GM23338 (cell line): ENCODE measurements around the gene TMEM132D. TPM values are rescaled to one million over a fixed set of nuclear protein-coding genes. Genes with fewer than 3 reads are reported as not detected.

Experiments
- ATAC-seq: fragments of 200-7000 bp; cut with Tn5 transposase; 3 replicates; pipeline ENCODE4 v1.9.1; 2020
- DNase-seq: peaks from one replicate; pipeline ENCODE4 v3.0.0-alpha.2; 2015; ENCODE audit warnings: low spot score
- H2AFZ ChIP-seq: fragments of 200-600 bp; sonication (generic); 2 replicates; pipeline ENCODE4 v1.8.0; 2016; ENCODE audit warnings: antibody characterized with exemption, mild to moderate bottlenecking, moderate library complexity
- H3F3A ChIP-seq: fragments of 200-600 bp; sonication (generic); replicated peaks from 2 replicates; pipeline ENCODE4 v1.8.0; 2017; ENCODE audit warnings: antibody characterized with exemption, mixed run types, low read depth
- H3K27ac ChIP-seq: fragments of 200-600 bp; sonication (generic); 2 replicates; pipeline ENCODE4 v1.6.1; 2016; ENCODE audit warnings: low read depth
- H3K27me3 ChIP-seq: fragments of 200-600 bp; sonication (generic); 2 replicates; pipeline ENCODE4 v1.8.0; 2016; ENCODE audit warnings: mild to moderate bottlenecking, mixed run types, moderate library complexity; ENCODE audit not compliant: insufficient read depth
- H3K36me3 ChIP-seq: fragments of 200-600 bp; sonication (generic); 2 replicates; pipeline ENCODE4 v1.8.0; 2016; ENCODE audit warnings: mild to moderate bottlenecking; ENCODE audit not compliant: insufficient read depth
- H3K4me1 ChIP-seq: fragments of 200-600 bp; sonication (generic); 2 replicates; pipeline ENCODE4 v1.8.0; 2016; ENCODE audit warnings: mild to moderate bottlenecking, moderate library complexity; ENCODE audit not compliant: insufficient read depth
- H3K4me2 ChIP-seq: fragments of 200-600 bp; sonication (generic); 2 replicates; pipeline ENCODE4 v1.7.1; 2017; ENCODE audit warnings: mixed run types
- H3K4me3 ChIP-seq: fragments of 200-600 bp; sonication (generic); 2 replicates; pipeline ENCODE4 v1.6.1; 2016; ENCODE audit warnings: mixed run types
- H3K79me2 ChIP-seq: fragments of 200-600 bp; sonication (generic); replicated peaks from 2 replicates; pipeline ENCODE4 v1.8.0; 2017; ENCODE audit warnings: mild to moderate bottlenecking; ENCODE audit not compliant: insufficient read depth
- H3K9me2 ChIP-seq: fragments of 200-600 bp; sonication (generic); 2 replicates; pipeline ENCODE4 v1.8.0; 2017; ENCODE audit not compliant: insufficient read depth
- H4K20me1 ChIP-seq: fragments of 200-600 bp; sonication (generic); replicated peaks from 2 replicates; pipeline ENCODE4 v1.8.0; 2017; ENCODE audit warnings: mild to moderate bottlenecking; ENCODE audit not compliant: insufficient read depth
- H3K27ac Mint-ChIP-seq: 2 replicates; pipeline ENCODE4 v1.8.0; 2020; ENCODE audit warnings: inconsistent platforms, mild to moderate bottlenecking, moderate library complexity, mixed read lengths
- H3K27me3 Mint-ChIP-seq: 3 replicates; pipeline ENCODE4 v1.8.0; 2022; ENCODE audit warnings: low read depth, mild to moderate bottlenecking, moderate library complexity, mixed read lengths, inconsistent platforms; ENCODE audit not compliant: insufficient read depth, poor library complexity
- H3K36me3 Mint-ChIP-seq: 3 replicates; pipeline ENCODE4 v1.8.0; 2021; ENCODE audit warnings: low read depth, mild to moderate bottlenecking, inconsistent platforms, moderate library complexity, mixed read lengths
- H3K4me1 Mint-ChIP-seq: 3 replicates; pipeline ENCODE4 v1.8.0; 2020; ENCODE audit warnings: mild to moderate bottlenecking, inconsistent platforms, mixed read lengths
- H3K4me3 Mint-ChIP-seq: 3 replicates; pipeline ENCODE4 v1.8.0; 2021; ENCODE audit warnings: moderate library complexity, mild to moderate bottlenecking, inconsistent platforms, mixed read lengths
- H3K9me3 Mint-ChIP-seq: 3 replicates; pipeline ENCODE4 v1.8.0; 2020; ENCODE audit warnings: moderate library complexity, mild to moderate bottlenecking, inconsistent platforms, mixed read lengths
- CTCF ChIP-seq, 2 experiments: fragments of 200-600 bp in 1 of 2; sonication (generic) in 1 of 2; conservative IDR thresholded peaks; 2 replicates each; pipeline versions ENCODE4 v1.5.1 to v1.6.1; 2016 to 2017; ENCODE audit warnings: antibody characterized with exemption in 2 of 2, low read depth in 2 of 2, mild to moderate bottlenecking in 2 of 2, moderate library complexity in 1 of 2
- ETS1 ChIP-seq: IDR thresholded peaks from 2 replicates; pipeline ENCODE4 v1.6.1; 2016; ENCODE audit warnings: antibody characterized with exemption
- EZH2 ChIP-seq: fragments of 200-600 bp; sonication (generic); IDR thresholded peaks from one replicate; pipeline ENCODE4 v1.8.0; 2017; ENCODE audit warnings: antibody characterized with exemption, mild to moderate bottlenecking, low read depth; ENCODE audit not compliant: unreplicated experiment
- EZH2phosphoT487 ChIP-seq: fragments of 200-600 bp; sonication (generic); IDR thresholded peaks from one replicate; pipeline ENCODE4 v1.8.1; 2018; ENCODE audit warnings: antibody characterized with exemption; ENCODE audit not compliant: unreplicated experiment
- JUNB ChIP-seq: IDR thresholded peaks from one replicate; pipeline ENCODE4 v1.6.1; 2016; ENCODE audit warnings: antibody characterized with exemption; ENCODE audit not compliant: unreplicated experiment
- NANOG ChIP-seq: IDR thresholded peaks from 2 replicates; pipeline ENCODE4 v1.6.1; 2016; ENCODE audit warnings: antibody characterized with exemption, borderline replicate concordance
- POLR2AphosphoS5 ChIP-seq: IDR thresholded peaks from 2 replicates; pipeline ENCODE4 v1.6.1; 2016; ENCODE audit warnings: antibody characterized with exemption, low read depth
- REST ChIP-seq: IDR thresholded peaks from one replicate; pipeline ENCODE4 v1.6.1; 2018; ENCODE audit warnings: antibody characterized with exemption; ENCODE audit not compliant: unreplicated experiment
- STAT1 ChIP-seq: IDR thresholded peaks from one replicate; pipeline ENCODE4 v1.6.1; 2016; ENCODE audit warnings: antibody characterized with exemption; ENCODE audit not compliant: unreplicated experiment
- ZNF114 ChIP-seq: fragments of 250-450 bp; sonication (Bioruptor Pico); IDR thresholded peaks from 2 replicates; pipeline ENCODE4 v1.5.0; 2020; ENCODE audit warnings: mild to moderate bottlenecking, moderate library complexity
- ZNF331 ChIP-seq: fragments of 250-450 bp; sonication (Bioruptor Pico); IDR thresholded peaks from 2 replicates; pipeline ENCODE4 v1.5.0; 2020; ENCODE audit warnings: low read depth, mild to moderate bottlenecking, moderate library complexity
- polyA plus RNA-seq: library from polyadenylated mRNA; unstranded; fragments of >200 nt; fragmentation: Nextera tagmentation; extraction: Ambion mirVana; gene quantifications from 2 replicates; pipeline ENCODE4 v1.2.1, GENCODE V29; 2016
- total RNA-seq: library from RNA; depleted of rRNA; stranded (reverse); fragments of >200 nt; shearing (Covaris generic); gene quantifications from 2 replicates; pipeline ENCODE4 v1.2.3, GENCODE V29; 2014

The TMEM132D gene
- total and polyA plus RNA-seq, 2 experiments from 2014 or later, result 0.44 to 5.3 TPM

DNA sequence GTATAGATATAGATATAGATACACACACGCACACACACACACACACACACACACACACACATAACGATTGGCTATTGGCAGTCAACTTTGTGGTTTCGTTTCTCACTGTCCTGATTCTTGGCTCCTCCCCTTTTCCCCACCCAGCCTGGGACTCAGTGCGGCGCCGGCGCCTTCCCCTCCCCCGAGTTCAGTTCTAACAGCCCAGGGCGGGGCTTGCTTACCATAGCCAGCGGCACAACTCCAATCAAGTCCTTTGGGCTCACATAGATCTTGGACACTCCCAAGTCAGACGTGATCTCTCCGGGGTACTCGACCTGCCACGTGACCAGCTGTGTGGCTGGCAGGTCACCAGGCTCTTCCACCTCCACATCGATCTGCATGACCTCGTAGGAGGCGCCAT is 566.4 kb downstream of the TMEM132D start:
- Mint-ChIP-seq H3K9me3 (peaks cover 96% of the 10 kb centered on the region), H3K4me3 (no peak overlapping the region), H3K27me3 (no peaks in the 10 kb centered on the region), H3K36me3 (peaks cover 22% of the 10 kb centered on the region; the same call in 2 of the 3 replicates), H3K27ac (no peak overlapping the region), H3K4me1 (no peaks in the 10 kb centered on the region)
- DNase-seq (no peak), ATAC-seq (no peak)
- Histone ChIP-seq H3K9me2 (no peaks in the 10 kb centered on the region), H3K4me3 (no peak overlapping the region), H3K4me1 (peaks cover 7% of the 10 kb centered on the region; the same call in 1 of the 2 replicates), H3K4me2 (no peak overlapping the region), H4K20me1 (no peaks in the 10 kb centered on the region), H3K27ac (no peak overlapping the region), H3K36me3 (no peaks in the 10 kb centered on the region), H3F3A (no peaks in the 10 kb centered on the region), H3K79me2 (no peaks in the 10 kb centered on the region), H2AFZ (no peak overlapping the region), H3K27me3 (no peaks in the 10 kb centered on the region)
- TF ChIP-seq CTCF (conservative IDR thresholded peaks at IDR 0.05; ENCODE audit: low read depth in 2 of 2) (no peak), ETS1 (no peak), REST (no peak), EZH2phosphoT487 (no peak), ZNF331 (CRISPR knock-in tag) (no peak), POLR2AphosphoS5 (no peak), STAT1 (no peak), EZH2 (no peak)

DNA sequence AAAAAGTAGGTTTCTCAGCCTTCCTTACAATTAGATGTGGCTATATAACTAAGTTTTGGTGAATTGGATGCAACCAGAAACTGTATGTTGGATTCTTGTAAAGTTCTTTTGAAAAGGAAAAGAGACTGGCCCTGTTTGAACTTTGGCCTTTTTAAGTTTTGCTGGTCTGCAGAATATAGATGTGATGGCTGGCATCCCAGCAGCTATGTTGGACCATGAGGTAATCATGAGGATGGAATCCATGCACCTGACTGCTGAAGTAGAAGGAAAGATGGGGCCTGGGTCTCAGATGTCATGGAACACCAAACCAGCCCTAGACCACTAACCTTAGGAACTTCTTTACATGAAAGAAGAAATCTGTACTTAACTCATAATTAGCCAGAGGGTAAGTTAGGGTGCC is 568.1 kb downstream of the TMEM132D start:
- Mint-ChIP-seq H3K36me3 (peaks cover 23% of the 10 kb centered on the region), H3K9me3 (peaks cover 95% of the 10 kb centered on the region), H3K27me3 (no peaks in the 10 kb centered on the region), H3K27ac (no peak overlapping the region), H3K4me3 (no peak overlapping the region), H3K4me1 (no peaks in the 10 kb centered on the region)
- H3K79me2 ChIP-seq, result no peaks in the 10 kb centered on the region
- H2AFZ ChIP-seq, result no peak overlapping the region
- no peak overlapping the region for H3K4me2 ChIP-seq
- no peaks in the 10 kb centered on the region for H4K20me1 ChIP-seq
- H3K9me2 ChIP-seq, result no peaks in the 10 kb centered on the region
- ATAC-seq, result no peak
- H3K4me1 ChIP-seq, result peaks cover 7% of the 10 kb centered on the region; the same call in 1 of the 2 replicates
- no peak overlapping the region for H3K4me3 ChIP-seq
- H3K27me3 ChIP-seq, result no peaks in the 10 kb centered on the region
- H3K27ac ChIP-seq, result no peak overlapping the region
- no peaks in the 10 kb centered on the region for H3K36me3 ChIP-seq
- DNase-seq, result no peak
- no peaks in the 10 kb centered on the region for H3F3A ChIP-seq
- no peak for TF ChIP-seq JUNB
- no peak for TF ChIP-seq NANOG
- TF ChIP-seq POLR2AphosphoS5, result no peak
- TF ChIP-seq ZNF114 (CRISPR knock-in tag), result no peak
- TF ChIP-seq CTCF (conservative IDR thresholded peaks at IDR 0.05; ENCODE audit: low read depth in 2 of 2), result no peak
- no peak for TF ChIP-seq STAT1
- no peak for TF ChIP-seq ZNF331 (CRISPR knock-in tag)
- no peak for TF ChIP-seq ETS1
- TF ChIP-seq EZH2, result no peak
